IMR-90 (cell line): ENCODE data around the gene PDCD1. TPM values are rescaled to one million over a fixed set of nuclear protein-coding genes. Genes with fewer than 3 reads are reported as not detected.

Experiments used
- ATAC-seq: fragments of 200-7000 bp; cut with Tn5 transposase; 2 replicates; pipeline ENCODE4 v1.9.1; 2020; ENCODE audit warnings: low read depth, mild to moderate bottlenecking, moderate library complexity
- BruUV-seq: library from RNA; stranded (reverse); fragments of 400-500 nt; replicated peaks from 2 replicates; lab custom pipeline; 2021; lab: Mats Ljungman, UMichigan
- CTCF ChIA-PET: fragments of 300-600 bp; formaldehyde crosslinking; extraction: SDS; loops from one replicate; lab custom pipeline; 2021; ENCODE audit warnings: antibody characterized with exemption; lab: Yijun Ruan, JAX
- POLR2A ChIA-PET: fragments of 300-600 bp; sonication (Branson Sonifier 250); formaldehyde crosslinking; loops from one replicate; lab custom pipeline; 2022; ENCODE audit warnings: antibody characterized with exemption; ENCODE audit not compliant: unreplicated experiment; lab: Charles Lee
- DNase-seq: peaks from one replicate; pipeline ENCODE4 v3.0.0; 2013
- H2AFZ ChIP-seq: replicated peaks from 2 replicates; pipeline ENCODE3; 2013; ENCODE audit warnings: low read length, mild to moderate bottlenecking; ENCODE audit not compliant: poor library complexity
- H2AK5ac ChIP-seq: 2 replicates; pipeline ENCODE4 v1.6.1; 2013; ENCODE audit warnings: low read depth, low read length, inconsistent platforms
- H2AK9ac ChIP-seq: replicated peaks from 2 replicates; pipeline ENCODE3; 2013; ENCODE audit warnings: mild to moderate bottlenecking, low read depth, low read length, moderate library complexity; ENCODE audit not compliant: poor library complexity
- H2BK120ac ChIP-seq: 2 replicates; pipeline ENCODE4 v1.6.1; 2013; ENCODE audit warnings: low read depth, low read length, inconsistent platforms
- H2BK15ac ChIP-seq: 3 replicates; pipeline ENCODE4 v1.6.1; 2013; ENCODE audit warnings: low read depth, low read length, inconsistent platforms
- H2BK20ac ChIP-seq: 2 replicates; pipeline ENCODE4 v1.6.1; 2013; ENCODE audit warnings: low read depth, mild to moderate bottlenecking, inconsistent platforms, low read length, moderate library complexity
- H2BK5ac ChIP-seq: 2 replicates; pipeline ENCODE4 v1.6.1; 2013; ENCODE audit warnings: mild to moderate bottlenecking, low read depth, low read length, inconsistent platforms; ENCODE audit not compliant: poor library complexity, severe bottlenecking
- H3K14ac ChIP-seq: replicated peaks from 2 replicates; pipeline ENCODE4 v1.6.1; 2013; ENCODE audit warnings: low read depth, low read length, inconsistent platforms
- H3K18ac ChIP-seq: 2 replicates; pipeline ENCODE4 v1.6.1; 2013; ENCODE audit warnings: low read depth, low read length, control low read depth
- H3K23ac ChIP-seq: 2 replicates; pipeline ENCODE4 v1.6.1; 2013; ENCODE audit warnings: low read depth, low read length, inconsistent platforms
- H3K27ac ChIP-seq: 2 replicates; pipeline ENCODE4 v1.5.1; 2013; ENCODE audit warnings: mild to moderate bottlenecking, control low read depth, low read length; ENCODE audit not compliant: insufficient read depth
- H3K27me3 ChIP-seq: 2 replicates; pipeline ENCODE4 v1.6.1; 2013; ENCODE audit warnings: low read length; ENCODE audit not compliant: control insufficient read depth, insufficient read depth
- H3K36me3 ChIP-seq: 2 replicates; pipeline ENCODE4 v1.6.1; 2013; ENCODE audit warnings: low read length, mixed read lengths; ENCODE audit not compliant: control insufficient read depth, insufficient read depth
- H3K4ac ChIP-seq: 2 replicates; pipeline ENCODE4 v1.6.1; 2013; ENCODE audit warnings: low read depth, low read length, inconsistent platforms
- H3K4me1 ChIP-seq: 2 replicates; pipeline ENCODE4 v1.6.1; 2013; ENCODE audit warnings: low read length, mixed read lengths; ENCODE audit not compliant: control insufficient read depth, insufficient read depth
- H3K4me2 ChIP-seq: 2 replicates; pipeline ENCODE4 v1.6.1; 2013; ENCODE audit warnings: low read depth, mild to moderate bottlenecking, control low read depth, low read length, moderate library complexity
- H3K4me3 ChIP-seq: 2 replicates; pipeline ENCODE4 v1.5.1; 2013; ENCODE audit warnings: low read depth, mild to moderate bottlenecking, control low read depth, low read length, moderate library complexity; ENCODE audit not compliant: insufficient read depth
- H3K56ac ChIP-seq: 2 replicates; pipeline ENCODE4 v1.6.1; 2013; ENCODE audit warnings: low read length, inconsistent platforms; ENCODE audit not compliant: insufficient read depth; ENCODE audit errors: extremely low read depth
- H3K79me1 ChIP-seq, 2 experiments: 2 replicates each; pipeline ENCODE4 v1.6.1; 2013; ENCODE audit warnings: low read length in 2 of 2, inconsistent platforms in 1 of 2, low read depth in 1 of 2
- H3K9ac ChIP-seq: 2 replicates; pipeline ENCODE4 v1.6.1; 2013; ENCODE audit warnings: low read depth, low read length, control low read depth
- H3K9me1 ChIP-seq: 2 replicates; pipeline ENCODE4 v1.6.1; 2013; ENCODE audit warnings: low read length, inconsistent platforms; ENCODE audit not compliant: insufficient read depth
- H3K9me3 ChIP-seq: 2 replicates; pipeline ENCODE4 v1.6.1; 2013; ENCODE audit warnings: low read length; ENCODE audit not compliant: control insufficient read depth, insufficient read depth
- H4K20me1 ChIP-seq: 2 replicates; pipeline ENCODE4 v1.6.1; 2013; ENCODE audit warnings: low read length, inconsistent platforms; ENCODE audit not compliant: insufficient read depth
- H4K5ac ChIP-seq: 2 replicates; pipeline ENCODE4 v1.6.1; 2013; ENCODE audit warnings: mild to moderate bottlenecking, low read depth, low read length, control low read depth
- H4K8ac ChIP-seq, 2 experiments: 2 replicates each; pipeline ENCODE4 v1.6.1; 2013; ENCODE audit warnings: low read depth in 2 of 2, low read length in 2 of 2, control low read depth in 1 of 2, inconsistent platforms in 1 of 2
- H4K91ac ChIP-seq: 2 replicates; pipeline ENCODE4 v1.6.1; 2013; ENCODE audit warnings: low read depth, low read length, inconsistent platforms; ENCODE audit not compliant: insufficient read depth
- CEBPB ChIP-seq: IDR thresholded peaks from 2 replicates; pipeline ENCODE4 v1.6.1; 2012; ENCODE audit warnings: low read depth, low read length, improper control_type of control experiment
- WGBS, 2 experiments: methylation state at CpG; one replicate each; pipeline versions ENCODE4 v1.1.5 to v1.1.7; 2013; ENCODE audit warnings: missing lambda C conversion rate in 2 of 2; ENCODE audit not compliant: insufficient read length in 1 of 2; ENCODE audit errors: extremely low coverage in 2 of 2; 5-methylcytosine and 5-hydroxymethylcytosine counted together
- dilution Hi-C: fragments of 300-500 bp; cut with HindIII; formaldehyde crosslinking; loops from one replicate; pipeline ENCODE4 v1.14.3; 2018; ENCODE audit warnings: low sequenced_read_pairs; ENCODE audit not compliant: unreplicated experiment
- in situ Hi-C: fragments of 300-500 bp; cut with MboI; formaldehyde crosslinking; loops from 3 replicates; pipeline ENCODE4 v1.14.3; 2019; ENCODE audit warnings: low sequenced_read_pairs, inconsistent platforms, mixed read lengths
- intact Hi-C: fragments of 100-400 bp; cut with micrococcal nuclease; formaldehyde crosslinking; loops from 2 replicates; pipeline ENCODE4 v1.10.0; 2022
- polyA plus RNA-seq, 3 experiments: library from polyadenylated mRNA; depleted of rRNA; stranded (reverse); fragments of >200 nt; gene quantifications; 2 replicates each; pipeline ENCODE4 v1.2.3, GENCODE V29; 2012; ENCODE audit warnings: low replicate concordance in 1 of 3
- total RNA-seq: library from RNA; depleted of rRNA; stranded (reverse); fragments of >200 nt; gene quantifications from 2 replicates; pipeline ENCODE4 v1.2.3, GENCODE V29; 2012
- TF ChIP-seq, protein P1 (sequence below): fragments of 150-350 bp; IDR thresholded peaks from 2 replicates; pipeline ENCODE4 v1.6.1; 2016; ENCODE audit warnings: low read depth, mild to moderate bottlenecking, low read length, moderate library complexity, borderline replicate concordance

PDCD1 gene
- total and polyA plus RNA-seq, 2 of the 4 experiments (the other 2 are of a cell fraction), result not detected

DNA sequence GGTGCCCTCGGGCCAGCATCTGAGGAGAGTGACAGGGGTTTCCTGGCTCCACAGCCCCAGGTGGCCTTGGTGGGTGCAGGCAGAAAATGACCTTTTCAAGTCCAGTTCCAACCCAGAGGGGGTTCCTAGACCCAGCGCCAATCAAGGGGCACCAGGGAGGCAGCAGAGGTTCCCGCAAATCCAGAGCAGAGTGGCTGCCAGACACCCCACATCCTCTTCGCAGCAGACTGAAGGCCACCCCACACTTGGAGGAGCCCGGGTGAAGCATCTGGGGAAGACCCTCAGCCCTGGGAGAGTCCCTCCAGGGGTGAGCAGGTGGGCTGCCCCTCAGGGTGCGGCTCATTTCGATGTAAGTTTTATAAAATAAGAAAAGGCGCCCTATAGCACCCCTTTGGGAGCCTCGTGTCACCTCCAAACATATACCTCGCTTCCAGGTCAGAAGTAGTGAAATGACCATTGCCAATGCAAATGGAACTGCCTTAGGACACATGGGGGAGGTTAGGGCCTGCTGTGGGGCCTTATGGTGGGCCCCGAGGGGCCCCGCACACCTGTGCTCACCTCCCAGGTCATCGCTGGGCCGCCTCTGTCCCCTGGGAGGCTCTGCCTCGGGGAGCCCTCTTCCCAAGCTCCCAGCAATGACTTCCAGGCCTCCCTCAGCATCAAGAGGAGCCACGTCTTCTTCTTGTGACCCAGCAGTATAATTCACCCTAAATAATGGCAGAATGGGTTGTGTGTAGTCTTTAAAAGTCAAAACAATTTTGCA lies 21.8 kb upstream of the PDCD1 start:
- in situ Hi-C loops, result no loop called here
- no peak overlapping the region for H4K91ac ChIP-seq
- no peak overlapping the region for H3K56ac ChIP-seq
- peak overlapping the region; percentile 74 for H3K4me2 ChIP-seq
- no peak overlapping the region for H2BK15ac ChIP-seq
- peak overlapping the region; percentile 17 to 74; a peak in 2 of 4 replicates for H4K8ac ChIP-seq
- no TSS peak for BruUV-seq
- dilution Hi-C loops, result no loop called here
- peak overlapping the region; percentile 99 for H2AFZ ChIP-seq
- DNase-seq (no peak), ATAC-seq (no peak)
- H3K27me3 ChIP-seq, result no peaks in the 10 kb centered on the region
- H4K20me1 ChIP-seq, result no peaks in the 10 kb centered on the region
- no peak overlapping the region for H3K9ac ChIP-seq
- no peak overlapping the region for H3K27ac ChIP-seq
- H2BK20ac ChIP-seq, result no peak overlapping the region
- H2BK5ac ChIP-seq, result no peak overlapping the region
- peak overlapping the region; percentile 11; the same call in 1 of the 2 replicates for H3K4ac ChIP-seq
- ChIA-PET CTCF (no interaction called here), POLR2A (no interaction called here)
- H2AK5ac ChIP-seq, result no peak overlapping the region
- no peaks in the 10 kb centered on the region for H3K4me1 ChIP-seq
- H4K5ac ChIP-seq, result no peak overlapping the region
- 83% methylated on average over 3 of the region's 16 CpGs; no CpG with 5 or more reads in 1 of the 2 experiments for WGBS, 2 experiments
- no peaks in the 10 kb centered on the region for H3K36me3 ChIP-seq
- no peak overlapping the region for H2BK120ac ChIP-seq
- H3K14ac ChIP-seq, result no peak overlapping the region
- H3K9me1 ChIP-seq, result no peaks in the 10 kb centered on the region
- H3K18ac ChIP-seq, result no peak overlapping the region
- peak overlapping the region; percentile 62 for H2AK9ac ChIP-seq
- no peaks in the 10 kb centered on the region for H3K9me3 ChIP-seq
- no peaks in the 10 kb centered on the region for H3K79me1 ChIP-seq
- no peak overlapping the region for H3K23ac ChIP-seq
- no peak for TF ChIP-seq CEBPB
- TF ChIP-seq, protein P1, sequence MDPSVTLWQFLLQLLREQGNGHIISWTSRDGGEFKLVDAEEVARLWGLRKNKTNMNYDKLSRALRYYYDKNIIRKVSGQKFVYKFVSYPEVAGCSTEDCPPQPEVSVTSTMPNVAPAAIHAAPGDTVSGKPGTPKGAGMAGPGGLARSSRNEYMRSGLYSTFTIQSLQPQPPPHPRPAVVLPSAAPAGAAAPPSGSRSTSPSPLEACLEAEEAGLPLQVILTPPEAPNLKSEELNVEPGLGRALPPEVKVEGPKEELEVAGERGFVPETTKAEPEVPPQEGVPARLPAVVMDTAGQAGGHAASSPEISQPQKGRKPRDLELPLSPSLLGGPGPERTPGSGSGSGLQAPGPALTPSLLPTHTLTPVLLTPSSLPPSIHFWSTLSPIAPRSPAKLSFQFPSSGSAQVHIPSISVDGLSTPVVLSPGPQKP, result no peak
- peak overlapping the region; percentile 69 for H3K4me3 ChIP-seq
- intact Hi-C loops, result no loop called here
